Activated CD4-positive, alpha-beta T cell treated with anti-CD3 and anti-CD28 coated beads, Interleukin-10, Interleukin-2, amounts not matched to agents 100 ng/mL and 50 ng/mL, durations not matched to agents 16 hours and 8 hours (primary cell): ENCODE measurements around the gene ABCF3.

Experiments
- DNase-seq: peaks from one replicate; pipeline ENCODE4 v3.0.0-alpha.2; 2020

ABCF3 gene

GRCh38 chr3:184168363-184169120 is 17.5 kb upstream of the ABCF3 start:
- DNase-seq: no peak

DNA sequence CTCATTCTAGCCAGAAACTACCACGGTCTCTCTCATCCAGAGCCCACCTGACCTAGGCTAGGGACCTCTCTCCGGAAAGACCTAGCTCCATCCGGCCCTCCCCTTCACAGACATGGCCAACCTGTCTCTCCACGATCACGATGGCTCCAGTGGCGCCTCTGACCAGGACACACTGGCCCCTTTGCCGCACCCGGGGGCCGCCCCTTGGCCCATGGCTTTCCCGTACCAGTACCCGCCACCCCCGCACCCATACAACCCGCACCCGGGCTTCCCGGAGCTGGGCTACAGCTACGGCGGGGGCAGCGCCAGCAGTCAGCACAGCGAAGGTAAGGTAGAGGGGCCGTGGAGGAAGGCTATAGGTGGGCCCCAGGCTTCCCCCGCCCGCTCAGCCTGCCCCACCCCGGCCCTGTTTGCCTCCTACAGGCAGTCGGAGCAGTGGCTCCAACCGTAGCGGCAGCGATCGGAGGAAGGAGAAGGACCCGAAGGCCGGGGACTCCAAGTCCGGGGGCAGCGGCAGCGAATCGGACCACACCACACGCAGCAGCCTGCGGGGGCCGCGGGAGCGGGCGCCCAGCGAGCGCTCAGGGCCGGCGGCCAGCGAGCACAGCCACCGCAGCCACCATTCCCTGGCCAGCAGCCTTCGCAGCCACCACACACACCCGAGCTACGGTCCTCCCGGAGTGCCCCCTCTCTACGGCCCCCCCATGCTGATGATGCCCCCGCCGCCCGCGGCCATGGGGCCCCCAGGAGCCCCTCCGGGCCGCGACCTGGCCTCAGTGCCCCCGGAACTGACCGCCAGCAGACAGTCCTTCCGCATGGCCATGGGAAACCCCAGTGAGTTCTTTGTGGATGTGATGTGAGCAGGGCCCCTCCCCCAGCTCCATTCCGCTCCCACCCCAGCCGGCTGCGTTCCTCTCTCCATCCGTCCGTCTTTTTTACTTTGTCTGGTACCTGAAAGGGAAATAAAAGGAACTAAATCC is 15.8 kb upstream of the ABCF3 start:
- no peak for DNase-seq

GRCh38 chr3:184171562-184171961 is 14.4 kb upstream of the ABCF3 start:
- DNase-seq: no peak

DNA sequence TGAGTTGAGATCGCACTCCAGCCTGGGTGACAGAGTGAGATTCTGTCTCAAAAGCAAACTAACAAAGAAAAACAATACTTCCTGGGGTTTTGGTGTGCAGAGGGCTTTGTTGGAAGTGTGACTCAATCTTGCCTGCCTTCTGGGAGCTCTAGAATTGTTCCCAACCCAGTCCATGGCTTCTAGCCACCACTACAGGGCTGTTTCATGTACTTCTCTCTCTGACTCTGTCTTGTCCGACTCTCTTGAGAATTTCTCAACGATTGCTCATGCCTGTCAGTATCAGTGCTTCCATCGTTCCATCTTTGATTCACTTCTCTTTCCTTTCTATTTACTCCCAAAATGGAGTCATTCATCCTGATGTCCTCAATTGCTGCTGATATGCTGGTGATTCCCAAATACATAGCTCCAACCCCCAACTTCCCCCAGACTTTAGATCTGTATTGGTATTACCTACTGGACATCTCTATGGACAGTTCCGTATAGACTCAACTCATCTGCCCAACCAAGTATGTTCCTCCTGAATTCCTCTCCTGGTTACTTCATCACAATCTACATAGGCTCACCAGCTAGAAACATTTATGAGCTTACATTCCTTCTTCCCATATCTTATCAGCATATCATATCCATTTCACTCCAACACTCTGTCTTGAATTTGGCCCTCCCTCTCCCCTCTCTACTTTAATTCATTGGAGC is 13.2 kb upstream of the ABCF3 start:
- DNase-seq: no peak

DNA sequence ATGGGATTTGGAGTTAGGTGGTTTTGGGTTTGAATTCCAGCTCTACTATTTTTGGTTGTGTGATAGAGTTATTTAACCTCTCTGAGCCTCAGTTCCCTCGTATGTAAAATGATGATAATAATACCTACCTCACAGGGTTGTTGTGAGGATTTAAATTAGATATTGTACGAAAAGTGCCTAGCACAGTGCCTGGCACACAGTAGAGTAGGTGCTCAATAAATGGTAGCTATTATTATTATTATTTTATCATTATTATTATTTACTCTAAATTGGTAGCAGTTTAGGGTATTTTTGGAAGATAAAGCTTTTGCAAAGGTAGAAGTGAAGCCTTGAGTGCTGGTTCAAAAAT is 12.7 kb upstream of the ABCF3 start:
- no peak for DNase-seq

- no peak for DNase-seq
Measured at GRCh38 chr3:184174284-184174645, 11.7 kb upstream of the ABCF3 start.

GRCh38 chr3:184174646-184175492 is 11.1 kb upstream of the ABCF3 start, which contains the start of gene AP2M1:
TSS of gene AP2M1 (plus strand) at chr3:184174855. CDS start at chr3:184176994, 2,139 bp downstream.
- peak; percentile 99 for DNase-seq

- no peak for DNase-seq
Measured at GRCh38 chr3:184175506-184175905, 10.5 kb upstream of the ABCF3 start.

GRCh38 chr3:184175981-184176376 is 10.0 kb upstream of the ABCF3 start:
- DNase-seq: no peak

- DNase-seq: no peak
Measured at GRCh38 chr3:184176377-184177330, 9.3 kb upstream of the ABCF3 start.

DNA sequence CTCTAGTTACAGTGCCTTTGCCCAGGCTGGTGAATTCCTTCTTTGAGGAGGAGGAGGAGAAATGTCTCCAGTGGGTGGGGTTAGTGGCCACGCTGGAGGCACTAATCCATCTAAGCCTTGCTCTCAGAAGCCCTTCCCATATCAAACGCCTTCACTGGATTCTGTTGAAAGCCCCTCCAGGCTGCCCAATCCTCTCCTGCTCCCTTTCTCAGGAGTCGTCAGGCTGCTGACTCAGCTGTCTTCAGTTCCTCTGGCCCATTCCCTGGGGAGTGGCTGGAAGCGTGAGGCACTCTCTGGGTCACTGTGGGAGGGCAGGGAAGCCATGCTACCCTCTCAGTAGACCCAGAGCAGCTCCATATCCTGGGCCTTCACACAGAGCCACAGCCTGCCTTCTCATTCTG is 8.7 kb upstream of the ABCF3 start:
- no peak for DNase-seq

GRCh38 chr3:184177767-184178306 is 8.2 kb upstream of the ABCF3 start:
- DNase-seq: no peak

DNA sequence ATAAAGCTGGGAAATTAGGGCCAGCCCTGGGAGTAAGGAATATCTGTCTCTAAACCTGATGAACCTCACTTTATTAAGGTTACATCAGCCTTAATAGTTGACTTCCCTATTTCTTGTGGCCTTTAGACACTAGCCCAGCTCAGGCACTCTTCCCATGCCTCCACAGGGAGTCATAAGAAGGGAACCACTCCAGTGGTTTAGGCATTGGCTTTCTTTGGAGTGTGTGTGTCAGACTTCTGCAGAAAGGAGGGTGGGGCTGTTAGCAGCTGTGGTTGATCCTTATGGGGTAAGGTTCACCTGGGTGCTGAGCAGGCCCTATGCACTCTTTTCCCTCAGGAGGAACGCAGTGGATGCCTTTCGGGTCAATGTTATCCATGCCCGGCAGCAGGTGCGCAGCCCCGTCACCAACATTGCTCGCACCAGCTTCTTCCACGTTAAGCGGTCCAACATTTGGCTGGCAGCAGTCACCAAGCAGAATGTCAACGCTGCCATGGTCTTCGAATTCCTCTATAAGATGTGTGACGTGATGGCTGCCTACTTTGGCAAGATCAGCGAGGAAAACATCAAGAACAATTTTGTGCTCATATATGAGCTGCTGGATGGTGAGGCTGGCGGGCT is 7.4 kb upstream of the ABCF3 start:
- no peak for DNase-seq

DNA sequence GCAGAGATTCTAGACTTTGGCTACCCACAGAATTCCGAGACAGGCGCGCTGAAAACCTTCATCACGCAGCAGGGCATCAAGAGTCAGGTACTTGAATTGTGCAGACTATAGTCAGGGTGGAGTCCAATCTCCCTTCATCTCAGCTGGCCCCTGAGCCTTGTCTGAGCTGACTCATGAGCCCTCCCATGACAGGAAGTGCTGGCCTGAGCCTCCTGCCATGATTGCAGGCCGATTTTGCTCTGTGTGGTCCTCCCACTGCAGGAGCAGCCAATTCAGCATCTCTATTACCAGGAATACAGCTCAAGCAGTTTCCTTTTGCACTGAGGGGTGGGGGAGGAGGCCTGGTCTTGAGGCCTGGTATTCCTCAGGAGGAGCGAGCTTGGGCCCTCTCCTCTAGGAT is 5.8 kb upstream of the ABCF3 start:
- no peak for DNase-seq

DNA sequence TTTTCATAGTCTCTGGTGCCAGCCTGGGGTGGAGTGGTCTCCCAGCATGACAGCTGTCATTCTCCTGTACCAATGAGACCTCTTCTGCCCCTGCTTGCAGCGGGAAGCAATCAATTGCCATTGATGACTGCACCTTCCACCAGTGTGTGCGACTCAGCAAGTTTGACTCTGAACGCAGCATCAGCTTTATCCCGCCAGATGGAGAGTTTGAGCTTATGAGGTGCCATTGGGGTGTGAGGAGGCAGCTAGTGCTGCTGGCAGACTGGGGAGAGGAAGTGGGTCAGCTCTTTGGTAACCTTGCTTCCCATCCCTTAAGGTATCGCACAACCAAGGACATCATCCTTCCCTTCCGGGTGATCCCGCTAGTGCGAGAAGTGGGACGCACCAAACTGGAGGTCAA is 4.4 kb upstream of the ABCF3 start:
- DNase-seq: no peak

DNA sequence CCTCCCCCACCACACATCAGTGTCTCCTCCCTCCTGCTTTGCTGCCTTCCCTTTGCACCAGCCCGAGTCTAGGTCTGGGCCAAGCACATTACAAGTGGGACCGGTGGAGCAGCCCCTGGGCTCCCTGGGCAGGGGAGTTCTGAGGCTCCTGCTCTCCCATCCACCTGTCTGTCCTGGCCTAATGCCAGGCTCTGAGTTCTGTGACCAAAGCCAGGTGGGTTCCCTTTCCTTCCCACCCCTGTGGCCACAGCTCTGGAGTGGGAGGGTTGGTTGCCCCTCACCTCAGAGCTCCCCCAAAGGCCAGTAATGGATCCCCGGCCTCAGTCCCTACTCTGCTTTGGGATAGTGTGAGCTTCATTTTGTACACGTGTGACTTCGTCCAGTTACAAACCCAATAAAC is 2.3 kb upstream of the ABCF3 start:
- no peak for DNase-seq

GRCh38 chr3:184184546-184185230 is 1.3 kb upstream of the ABCF3 start:
- DNase-seq: no peak

DNA sequence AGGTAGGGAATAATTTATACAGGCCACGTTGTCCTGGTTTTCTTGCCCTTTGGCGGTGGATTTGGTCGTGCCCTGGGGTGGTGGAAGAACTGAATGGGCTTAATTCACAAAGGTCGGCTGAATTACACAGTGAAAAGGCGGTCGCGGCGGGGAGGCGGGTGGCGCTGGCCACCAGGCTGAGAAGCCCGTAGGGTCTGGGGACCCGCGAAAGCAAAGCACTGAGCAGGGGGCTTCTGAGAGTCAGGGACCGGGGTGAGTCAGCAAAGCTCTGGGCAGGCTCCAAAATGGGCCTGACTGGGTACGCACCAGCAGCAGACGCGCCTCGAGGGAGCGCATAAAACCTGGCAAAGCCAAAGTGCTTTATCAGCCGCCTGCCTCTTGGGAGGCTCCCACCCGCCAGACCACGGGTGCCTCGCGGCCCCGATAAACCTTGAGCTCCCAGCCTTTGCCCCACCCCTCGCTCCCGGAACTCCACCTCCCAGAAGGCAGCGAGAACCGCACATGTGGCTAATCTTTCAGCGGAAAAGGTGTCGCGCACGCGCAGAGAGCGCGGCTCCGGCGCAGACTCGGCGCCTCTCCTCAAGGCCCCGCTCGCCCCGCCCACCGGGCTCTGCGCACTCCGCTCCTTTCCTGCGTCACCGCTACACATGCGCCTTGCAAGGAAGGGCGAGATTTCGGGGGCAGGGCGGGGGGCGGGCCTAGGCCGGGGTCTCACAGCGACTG is 377 bp upstream of the ABCF3 start:
- DNase-seq: peak; percentile 100

DNA sequence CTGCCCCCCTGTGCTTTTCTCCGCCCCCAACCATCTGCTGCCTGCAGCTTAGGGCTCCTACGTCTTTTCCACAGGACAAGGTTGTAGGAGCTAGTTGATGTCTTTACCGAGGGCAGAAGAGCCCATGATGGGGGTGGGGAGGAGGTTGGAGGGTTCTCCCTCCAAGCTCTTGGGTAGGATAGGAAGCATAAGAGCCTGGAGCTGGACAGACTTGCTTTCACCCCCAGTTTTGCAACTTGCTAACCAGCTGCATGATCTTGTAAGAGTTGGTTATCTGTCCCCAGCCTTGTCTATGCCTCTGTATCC is 856 bp downstream of the ABCF3 start:
- DNase-seq: no peak
